Activated CD8-positive, alpha-beta memory T cell treated with anti-CD3 and anti-CD28 coated beads, Interleukin-2, amount 10 ng/mL, durations not matched to agents 7 days and 5 days (primary cell): ENCODE results near the gene FXYD6. TPM values are rescaled to one million over a fixed set of nuclear protein-coding genes. Genes with fewer than 3 reads are reported as not detected.

ENCODE experiments used
- ATAC-seq: fragments of 150-1000 bp; cut with Tn5 transposase; one replicate; pipeline ENCODE4 v1.10.0; 2021; ENCODE audit warnings: moderate library complexity
- CTCF ChIA-PET: fragments of 350-600 bp; sonication (Branson Sonifier 250); formaldehyde crosslinking; loops from one replicate; lab custom pipeline; 2021; ENCODE audit warnings: antibody characterized with exemption; lab: Charles Lee
- DNase-seq: peaks from one replicate; pipeline ENCODE4 v3.0.0-alpha.2; 2020
- H3K27ac Mint-ChIP-seq: one replicate; pipeline ENCODE4 v1.8.0; 2021; ENCODE audit warnings: mild to moderate bottlenecking, mixed read lengths
- H3K27me3 Mint-ChIP-seq: one replicate; pipeline ENCODE4 v1.8.0; 2021; ENCODE audit warnings: mixed read lengths
- H3K36me3 Mint-ChIP-seq: one replicate; pipeline ENCODE4 v1.8.0; 2021; ENCODE audit warnings: mild to moderate bottlenecking, mixed read lengths
- H3K4me1 Mint-ChIP-seq: one replicate; pipeline ENCODE4 v1.8.0; 2021; ENCODE audit warnings: mixed read lengths
- H3K4me3 Mint-ChIP-seq: one replicate; pipeline ENCODE4 v1.8.0; 2021; ENCODE audit warnings: mild to moderate bottlenecking, moderate library complexity, mixed read lengths
- H3K9me3 Mint-ChIP-seq: one replicate; pipeline ENCODE4 v1.8.0; 2022; ENCODE audit warnings: low read depth, mixed read lengths
- total RNA-seq, 2 experiments: library from RNA; stranded (reverse); gene quantifications; one replicate each; pipeline ENCODE4 v1.2.3, GENCODE V29; 2021

Gene FXYD6
- total RNA-seq, 2 experiments from 2014 or later, result 0.12 to 0.20 TPM

- peak; percentile 34 for DNase-seq
- Mint-ChIP-seq H3K9me3 (no peaks in the 10 kb centered on the region), H3K27me3 (peaks cover 11% of the 10 kb centered on the region)
Measured at GRCh38 chr11:117839936-117840813, 36.3 kb downstream of the FXYD6 start.

GRCh38 chr11:117839380-117839881, 37.0 kb downstream of the FXYD6 start:
- ATAC-seq, result no peak
- Mint-ChIP-seq H3K4me1 (peaks cover 25% of the 10 kb centered on the region), H3K4me3 (no peak overlapping the region), H3K9me3 (no peaks in the 10 kb centered on the region), H3K36me3 (peaks cover 1% of the 10 kb centered on the region), H3K27me3 (peaks cover 11% of the 10 kb centered on the region), H3K27ac (no peak overlapping the region)
- CTCF ChIA-PET, result interaction anchor here (1.3 kb wide), 1 partner anchor 16 kb away, joined by 5 read pairs; no protein-coding TSS in a partner anchor
- peak; percentile 40 for DNase-seq

More at GRCh38 chr11:117839936-117840813, 36.3 kb downstream of the FXYD6 start:
- H3K4me3 Mint-ChIP-seq, result no peak overlapping the region
- ATAC-seq, result no peak
- peaks cover 1% of the 10 kb centered on the region for H3K36me3 Mint-ChIP-seq
- CTCF ChIA-PET, result interaction anchor here (1.0 to 7.4 kb wide), 3 partner anchors 106 to 331 kb away, joined by 3 to 173 read pairs (median 3); no protein-coding TSS in a partner anchor
- peaks cover 25% of the 10 kb centered on the region for H3K4me1 Mint-ChIP-seq
- no peak overlapping the region for H3K27ac Mint-ChIP-seq

- H3K36me3 Mint-ChIP-seq, result peaks cover 1% of the 10 kb centered on the region
- no peaks in the 10 kb centered on the region for H3K9me3 Mint-ChIP-seq
- no peak overlapping the region for H3K4me3 Mint-ChIP-seq
- DNase-seq (no peak), ATAC-seq (no peak)
- peaks cover 11% of the 10 kb centered on the region for H3K27me3 Mint-ChIP-seq
- CTCF ChIA-PET, result interaction anchor here (0.7 to 1.3 kb wide), 3 partner anchors 10 to 108 kb away, joined by 3 to 5 read pairs (median 4); no protein-coding TSS in a partner anchor
- H3K4me1 Mint-ChIP-seq, result peaks cover 24% of the 10 kb centered on the region
- no peak overlapping the region for H3K27ac Mint-ChIP-seq
Measured at GRCh38 chr11:117838901-117839300, 37.6 kb downstream of the FXYD6 start.

- DNase-seq (peak; percentile 65), ATAC-seq (peak; percentile 44)
- Mint-ChIP-seq H3K27me3 (peaks cover 11% of the 10 kb centered on the region), H3K4me1 (peaks cover 23% of the 10 kb centered on the region), H3K4me3 (no peak overlapping the region), H3K9me3 (no peaks in the 10 kb centered on the region), H3K36me3 (peaks cover 1% of the 10 kb centered on the region), H3K27ac (peak overlapping the region; percentile 16)
- CTCF ChIA-PET, result interaction anchor here (1.1 to 1.3 kb wide), 3 partner anchors 9 to 109 kb away, joined by 3 to 5 read pairs (median 4); no protein-coding TSS in a partner anchor
Measured at GRCh38 chr11:117837791-117838190, 38.7 kb downstream of the FXYD6 start.

GRCh38 chr11:117837070-117837776, 39.2 kb downstream of the FXYD6 start:
- Mint-ChIP-seq H3K4me3 (no peak overlapping the region), H3K9me3 (no peaks in the 10 kb centered on the region), H3K27ac (no peak overlapping the region), H3K27me3 (peaks cover 11% of the 10 kb centered on the region), H3K4me1 (peaks cover 23% of the 10 kb centered on the region), H3K36me3 (peaks cover 1% of the 10 kb centered on the region)
- DNase-seq (peak; percentile 36), ATAC-seq (no peak)
- CTCF ChIA-PET, result interaction anchor here (1.2 kb wide), 1 partner anchor 110 kb away, joined by 4 read pairs; no protein-coding TSS in a partner anchor

- no peak overlapping the region for H3K27ac Mint-ChIP-seq
- peak; percentile 36 for DNase-seq
- H3K4me1 Mint-ChIP-seq, result peaks cover 24% of the 10 kb centered on the region
- H3K36me3 Mint-ChIP-seq, result peaks cover 1% of the 10 kb centered on the region
- peaks cover 11% of the 10 kb centered on the region for H3K27me3 Mint-ChIP-seq
- ATAC-seq, result no peak
- no peaks in the 10 kb centered on the region for H3K9me3 Mint-ChIP-seq
- CTCF ChIA-PET, result interaction anchor here (1.2 to 18.2 kb wide), 5 partner anchors 19 to 217 kb away, joined by 4 to 302 read pairs (median 14); no protein-coding TSS in a partner anchor
- no peak overlapping the region for H3K4me3 Mint-ChIP-seq
Measured at GRCh38 chr11:117836077-117836960, 40.1 kb downstream of the FXYD6 start.

- ATAC-seq, result no peak
- Mint-ChIP-seq H3K4me3 (no peak overlapping the region), H3K9me3 (no peaks in the 10 kb centered on the region), H3K4me1 (peaks cover 32% of the 10 kb centered on the region), H3K27ac (no peak overlapping the region), H3K36me3 (peaks cover 1% of the 10 kb centered on the region), H3K27me3 (peaks cover 11% of the 10 kb centered on the region)
- CTCF ChIA-PET, result interaction anchor here (1.6 to 18.2 kb wide), 4 partner anchors 18 to 218 kb away, joined by 7 to 302 read pairs (median 14); no protein-coding TSS in a partner anchor
- DNase-seq, result no peak
Measured at GRCh38 chr11:117835576-117835975, 40.9 kb downstream of the FXYD6 start.

GRCh38 chr11:117834838-117835443, 41.5 kb downstream of the FXYD6 start:
- Mint-ChIP-seq H3K4me1 (peaks cover 38% of the 10 kb centered on the region), H3K36me3 (peaks cover 1% of the 10 kb centered on the region), H3K9me3 (no peaks in the 10 kb centered on the region), H3K27ac (no peak overlapping the region), H3K4me3 (no peak overlapping the region), H3K27me3 (peaks cover 11% of the 10 kb centered on the region)
- DNase-seq, result no peak
- CTCF ChIA-PET, result interaction anchor here (1.6 to 18.2 kb wide), 5 partner anchors 9 to 218 kb away, joined by 7 to 302 read pairs (median 15); no protein-coding TSS in a partner anchor
- ATAC-seq, result no peak

- ATAC-seq, result no peak
- H3K9me3 Mint-ChIP-seq, result no peaks in the 10 kb centered on the region
- no peak overlapping the region for H3K27ac Mint-ChIP-seq
- DNase-seq, result peak; percentile 37
- H3K27me3 Mint-ChIP-seq, result peaks cover 10% of the 10 kb centered on the region
- H3K36me3 Mint-ChIP-seq, result peaks cover 1% of the 10 kb centered on the region
- peaks cover 43% of the 10 kb centered on the region for H3K4me1 Mint-ChIP-seq
- CTCF ChIA-PET, result interaction anchor here (1.3 to 18.2 kb wide), 7 partner anchors 10 to 279 kb away, joined by 3 to 302 read pairs (median 15); partner anchors contain the start of gene FXYD2
- no peak overlapping the region for H3K4me3 Mint-ChIP-seq
Measured at GRCh38 chr11:117834068-117834810, 42.2 kb downstream of the FXYD6 start.

GRCh38 chr11:117833401-117833891, 43.0 kb downstream of the FXYD6 start:
- DNase-seq, result no peak
- H3K36me3 Mint-ChIP-seq, result peaks cover 1% of the 10 kb centered on the region
- no peaks in the 10 kb centered on the region for H3K9me3 Mint-ChIP-seq
- H3K4me3 Mint-ChIP-seq, result no peak overlapping the region
- no peak for ATAC-seq
- peaks cover 4% of the 10 kb centered on the region for H3K27me3 Mint-ChIP-seq
- H3K27ac Mint-ChIP-seq, result no peak overlapping the region
- CTCF ChIA-PET, result interaction anchor here (1.3 to 18.2 kb wide), 7 partner anchors 10 to 280 kb away, joined by 3 to 302 read pairs (median 15); partner anchors contain the start of gene FXYD2
- peaks cover 44% of the 10 kb centered on the region for H3K4me1 Mint-ChIP-seq

GRCh38 chr11:117832511-117832910, 43.9 kb downstream of the FXYD6 start:
- Mint-ChIP-seq H3K4me3 (no peak overlapping the region), H3K27ac (no peak overlapping the region), H3K4me1 (peaks cover 45% of the 10 kb centered on the region), H3K36me3 (no peaks in the 10 kb centered on the region), H3K9me3 (no peaks in the 10 kb centered on the region), H3K27me3 (no peaks in the 10 kb centered on the region)
- no peak for DNase-seq
- ATAC-seq, result no peak
- CTCF ChIA-PET, result interaction anchor here (0.7 to 18.2 kb wide), 5 partner anchors 9 to 339 kb away, joined by 3 to 302 read pairs (median 16); partner anchors contain the start of gene FXYD2
